Caco-2 (cell line): Measurements from ENCODE around the gene HES4. TPM values are rescaled to one million over a fixed set of nuclear protein-coding genes. Genes with fewer than 3 reads are reported as not detected.

ENCODE experiments used
- BruUV-seq: library from RNA; stranded (reverse); fragments of 400-500 nt; replicated peaks from 2 replicates; lab custom pipeline; 2021; lab: Mats Ljungman, UMichigan
- CTCF ChIA-PET: fragments of 300-600 bp; sonication (Branson Sonifier 250); formaldehyde crosslinking; loops from one replicate; lab custom pipeline; 2022; ENCODE audit warnings: antibody characterized with exemption; lab: Charles Lee
- POLR2A ChIA-PET: fragments of 300-600 bp; sonication (Branson Sonifier 250); formaldehyde crosslinking; loops from one replicate; lab custom pipeline; 2022; ENCODE audit warnings: antibody characterized with exemption; lab: Charles Lee
- DNase-seq, 2 experiments: peaks; one replicate each; pipeline versions ENCODE4 v3.0.0 to v3.0.0-alpha.2; 2020 to 2022
- H3K27me3 ChIP-seq: replicated peaks from 2 replicates; pipeline ENCODE4 v1.6.0; 2011; ENCODE audit warnings: low read length; ENCODE audit not compliant: control insufficient read depth, insufficient read depth
- H3K36me3 ChIP-seq: 2 replicates; pipeline ENCODE4 v1.5.1; 2011; ENCODE audit warnings: low read length; ENCODE audit not compliant: control insufficient read depth, insufficient read depth
- H3K4me1 ChIP-seq: fragments of 250-450 bp; sonication (Bioruptor Pico); 2 replicates; pipeline ENCODE4 v1.5.1; 2020; ENCODE audit warnings: mild to moderate bottlenecking
- H3K4me3 ChIP-seq: 2 replicates; pipeline ENCODE4 v1.5.1; 2011; ENCODE audit warnings: low read depth, mild to moderate bottlenecking, control low read depth, low read length
- H3K9me3 ChIP-seq: fragments of 250-450 bp; sonication (Bioruptor Pico); 2 replicates; pipeline ENCODE4 v1.5.1; 2020; ENCODE audit warnings: mild to moderate bottlenecking, moderate library complexity
- H3K27ac Mint-ChIP-seq: one replicate; pipeline ENCODE4 v1.8.0; 2022; ENCODE audit warnings: mixed read lengths; ENCODE audit not compliant: unreplicated experiment
- H3K27me3 Mint-ChIP-seq: one replicate; pipeline ENCODE4 v1.8.0; 2022; ENCODE audit warnings: mixed read lengths; ENCODE audit not compliant: insufficient read depth, unreplicated experiment
- H3K36me3 Mint-ChIP-seq: one replicate; pipeline ENCODE4 v1.8.0; 2022; ENCODE audit warnings: mild to moderate bottlenecking, mixed read lengths; ENCODE audit not compliant: insufficient read depth, unreplicated experiment
- H3K4me1 Mint-ChIP-seq: one replicate; pipeline ENCODE4 v1.8.0; 2022; ENCODE audit warnings: low read depth, mixed read lengths; ENCODE audit not compliant: unreplicated experiment
- H3K4me3 Mint-ChIP-seq: one replicate; pipeline ENCODE4 v1.8.0; 2022; ENCODE audit warnings: mild to moderate bottlenecking, moderate library complexity, mixed read lengths; ENCODE audit not compliant: unreplicated experiment
- H3K9me3 Mint-ChIP-seq: one replicate; pipeline ENCODE4 v1.8.0; 2022; ENCODE audit warnings: mixed read lengths; ENCODE audit not compliant: unreplicated experiment
- intact Hi-C: fragments of 100-400 bp; cut with micrococcal nuclease; formaldehyde crosslinking; loops from one replicate; pipeline ENCODE4 v1.10.0; 2022; ENCODE audit not compliant: unreplicated experiment
- total RNA-seq: library from RNA; stranded (reverse); gene quantifications from 2 replicates; pipeline ENCODE4 v1.2.3, GENCODE V29; 2022
- TF ChIP-seq, protein P1 (sequence below), 2 experiments: fragments of 200-600 bp in 1 of 2; IDR thresholded peaks; 1 replicate in 1 of 2; 2 replicates in 1 of 2; pipeline versions ENCODE4 v1.5.1 to v1.8.0; 2011 to 2022; ENCODE audit warnings: antibody characterized with exemption in 1 of 2, control low read depth in 1 of 2, inconsistent platforms in 1 of 2, low read depth in 1 of 2, low read length in 1 of 2, mild to moderate bottlenecking in 1 of 2, moderate library complexity in 1 of 2; ENCODE audit not compliant: insufficient read depth in 1 of 2, severe bottlenecking in 1 of 2, unreplicated experiment in 1 of 2

HES4 gene
- total RNA-seq, 1 experiment from 2014 or later: 53.8 TPM

DNA sequence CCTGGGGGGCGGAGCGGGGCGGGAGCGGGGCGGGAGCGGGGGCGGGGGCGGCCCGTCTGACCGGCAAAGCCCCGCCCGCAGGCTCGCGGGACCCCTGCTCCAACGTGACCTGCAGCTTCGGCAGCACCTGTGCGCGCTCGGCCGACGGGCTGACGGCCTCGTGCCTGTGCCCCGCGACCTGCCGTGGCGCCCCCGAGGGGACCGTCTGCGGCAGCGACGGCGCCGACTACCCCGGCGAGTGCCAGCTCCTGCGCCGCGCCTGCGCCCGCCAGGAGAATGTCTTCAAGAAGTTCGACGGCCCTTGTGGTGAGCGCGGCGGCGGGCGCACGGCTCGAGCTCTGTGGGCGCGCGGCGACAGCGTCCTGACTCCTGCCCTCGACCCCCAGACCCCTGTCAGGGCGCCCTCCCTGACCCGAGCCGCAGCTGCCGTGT lies 41.2 kb upstream of the HES4 start:
- BruUV-seq: TSS peak; percentile 32
- H3K4me3 Mint-ChIP-seq: no peak overlapping the region
- no peak overlapping the region for H3K27ac Mint-ChIP-seq
- no peak for DNase-seq
- no peaks in the 10 kb centered on the region for H3K27me3 Mint-ChIP-seq
- no peaks in the 10 kb centered on the region for H3K4me1 Mint-ChIP-seq
- ChIA-PET CTCF (no interaction called here), POLR2A (no interaction called here)
- H3K9me3 Mint-ChIP-seq: no peaks in the 10 kb centered on the region
- Histone ChIP-seq H3K36me3 (peaks cover 2% of the 10 kb centered on the region), H3K4me1 (peaks cover 16% of the 10 kb centered on the region), H3K9me3 (no peaks in the 10 kb centered on the region), H3K4me3 (no peak overlapping the region), H3K27me3 (no peaks in the 10 kb centered on the region)
- TF ChIP-seq, protein P1, sequence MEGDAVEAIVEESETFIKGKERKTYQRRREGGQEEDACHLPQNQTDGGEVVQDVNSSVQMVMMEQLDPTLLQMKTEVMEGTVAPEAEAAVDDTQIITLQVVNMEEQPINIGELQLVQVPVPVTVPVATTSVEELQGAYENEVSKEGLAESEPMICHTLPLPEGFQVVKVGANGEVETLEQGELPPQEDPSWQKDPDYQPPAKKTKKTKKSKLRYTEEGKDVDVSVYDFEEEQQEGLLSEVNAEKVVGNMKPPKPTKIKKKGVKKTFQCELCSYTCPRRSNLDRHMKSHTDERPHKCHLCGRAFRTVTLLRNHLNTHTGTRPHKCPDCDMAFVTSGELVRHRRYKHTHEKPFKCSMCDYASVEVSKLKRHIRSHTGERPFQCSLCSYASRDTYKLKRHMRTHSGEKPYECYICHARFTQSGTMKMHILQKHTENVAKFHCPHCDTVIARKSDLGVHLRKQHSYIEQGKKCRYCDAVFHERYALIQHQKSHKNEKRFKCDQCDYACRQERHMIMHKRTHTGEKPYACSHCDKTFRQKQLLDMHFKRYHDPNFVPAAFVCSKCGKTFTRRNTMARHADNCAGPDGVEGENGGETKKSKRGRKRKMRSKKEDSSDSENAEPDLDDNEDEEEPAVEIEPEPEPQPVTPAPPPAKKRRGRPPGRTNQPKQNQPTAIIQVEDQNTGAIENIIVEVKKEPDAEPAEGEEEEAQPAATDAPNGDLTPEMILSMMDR (IDR thresholded peaks at IDR 0.05; ENCODE audit: insufficient read depth in 1 of 2, low read depth in 1 of 2, low read length in 1 of 2, severe bottlenecking in 1 of 2, unreplicated experiment in 1 of 2): no peak
- peaks cover 30% of the 10 kb centered on the region for H3K36me3 Mint-ChIP-seq
- intact Hi-C loops: no loop called here

DNA sequence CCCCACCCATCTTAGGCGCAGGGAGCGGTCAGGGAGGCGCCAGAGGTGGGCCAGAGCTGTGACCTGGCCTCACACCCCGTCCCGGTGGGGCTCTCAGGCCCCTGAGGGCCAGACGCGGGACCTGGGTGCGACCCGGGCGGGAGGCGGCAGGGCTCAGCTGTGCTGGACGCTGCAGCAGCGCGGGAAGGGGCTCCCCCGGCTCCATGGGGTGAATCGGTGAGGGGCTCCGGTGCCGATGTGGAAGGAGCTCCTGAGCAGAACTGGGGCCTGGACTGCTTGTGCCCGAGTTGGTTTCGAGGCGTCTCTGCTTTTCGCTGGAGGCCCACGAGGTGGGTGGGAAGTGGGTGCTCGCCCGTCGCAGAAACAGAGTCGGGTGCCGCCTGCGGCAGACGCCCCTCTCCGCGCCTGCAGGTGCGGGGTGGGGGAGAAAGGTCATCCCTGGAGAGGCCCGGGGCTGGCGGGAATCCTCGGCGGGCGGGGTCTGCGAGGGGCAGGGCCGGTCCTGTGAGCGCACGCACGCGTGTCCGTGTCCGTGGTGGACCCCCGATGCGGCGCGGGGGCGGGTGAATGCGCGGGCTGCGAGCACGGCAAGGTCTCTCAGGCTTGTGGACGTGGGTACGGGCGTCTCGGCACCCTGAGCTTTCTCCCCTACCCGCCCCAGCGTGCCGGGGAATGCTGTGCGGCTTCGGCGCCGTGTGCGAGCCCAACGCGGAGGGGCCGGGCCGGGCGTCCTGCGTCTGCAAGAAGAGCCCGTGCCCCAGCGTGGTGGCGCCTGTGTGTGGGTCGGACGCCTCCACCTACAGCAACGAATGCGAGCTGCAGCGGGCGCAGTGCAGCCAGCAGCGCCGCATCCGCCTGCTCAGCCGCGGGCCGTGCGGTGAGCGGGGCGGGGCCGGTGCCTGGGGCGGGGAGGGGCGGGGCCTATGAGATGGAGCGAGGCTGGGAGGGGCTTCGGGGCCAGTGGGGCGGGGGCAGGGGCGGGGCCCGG lies 40.4 kb upstream of the HES4 start:
- no TSS peak for BruUV-seq
- Histone ChIP-seq H3K4me1 (peaks cover 18% of the 10 kb centered on the region), H3K36me3 (no peaks in the 10 kb centered on the region; the same call in none of the 2 replicates), H3K9me3 (no peaks in the 10 kb centered on the region), H3K4me3 (no peak overlapping the region), H3K27me3 (no peaks in the 10 kb centered on the region)
- TF ChIP-seq, protein P1 (IDR thresholded peaks at IDR 0.05; ENCODE audit: insufficient read depth in 1 of 2, low read depth in 1 of 2, low read length in 1 of 2, severe bottlenecking in 1 of 2, unreplicated experiment in 1 of 2): no peak
- Mint-ChIP-seq H3K27ac (peak overlapping the region; percentile 53), H3K36me3 (peaks cover 38% of the 10 kb centered on the region), H3K27me3 (no peaks in the 10 kb centered on the region), H3K9me3 (no peaks in the 10 kb centered on the region), H3K4me3 (no peak overlapping the region), H3K4me1 (no peaks in the 10 kb centered on the region)
- POLR2A ChIA-PET: no interaction called here
- intact Hi-C loops: no loop called here
- DNase-seq: no peak
- CTCF ChIA-PET: no interaction called here

DNA sequence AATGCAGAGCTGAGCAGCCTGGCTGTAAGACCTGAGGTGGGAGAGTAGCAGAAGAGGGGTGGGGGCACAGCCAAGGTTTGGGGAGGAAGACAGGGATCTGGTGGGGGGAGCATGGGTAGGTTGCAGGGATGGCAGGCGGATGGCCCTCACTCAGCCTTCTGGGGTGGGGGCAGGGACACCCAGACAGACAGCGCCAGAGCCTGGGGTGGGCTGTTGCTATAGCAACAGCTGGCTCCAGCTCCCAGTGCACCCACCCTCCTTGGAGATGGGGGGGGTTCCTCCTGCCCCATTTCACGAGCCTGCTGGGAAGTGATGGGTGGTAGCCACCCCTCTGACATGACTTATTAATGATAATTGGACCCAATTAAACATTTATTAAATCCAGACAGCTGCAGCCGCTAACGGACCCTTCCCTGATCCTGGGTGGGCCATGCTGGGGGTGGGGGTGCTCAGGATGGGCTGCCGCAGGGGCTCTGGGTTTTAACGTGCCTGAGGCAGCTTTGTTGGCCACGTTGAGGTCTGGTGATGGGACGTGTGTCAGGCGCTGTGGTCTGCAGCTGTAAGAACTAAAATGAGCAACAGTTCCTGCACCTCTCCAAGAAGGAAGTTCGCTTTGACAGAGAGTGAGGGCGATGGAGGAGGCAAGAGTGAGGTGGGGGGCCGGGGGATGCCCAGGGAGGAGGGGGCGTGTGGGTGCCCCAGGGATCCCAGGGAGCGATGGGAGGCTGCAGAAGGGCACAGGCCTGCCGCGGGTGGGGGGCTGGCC lies 39.4 kb upstream of the HES4 start:
- Mint-ChIP-seq H3K36me3 (peaks cover 42% of the 10 kb centered on the region), H3K4me1 (no peaks in the 10 kb centered on the region), H3K9me3 (no peaks in the 10 kb centered on the region), H3K27ac (peak overlapping the region; percentile 53), H3K4me3 (no peak overlapping the region), H3K27me3 (no peaks in the 10 kb centered on the region)
- intact Hi-C loops: loop anchor here (2.0 kb wide), 1 partner anchor 19 kb away; no protein-coding TSS in a partner anchor
- DNase-seq: no peak
- TF ChIP-seq, protein P1 (IDR thresholded peaks at IDR 0.05; ENCODE audit: insufficient read depth in 1 of 2, low read depth in 1 of 2, low read length in 1 of 2, severe bottlenecking in 1 of 2, unreplicated experiment in 1 of 2): no peak
- Histone ChIP-seq H3K4me1 (peaks cover 18% of the 10 kb centered on the region), H3K36me3 (no peaks in the 10 kb centered on the region; the same call in none of the 2 replicates), H3K9me3 (no peaks in the 10 kb centered on the region), H3K27me3 (no peaks in the 10 kb centered on the region), H3K4me3 (no peak overlapping the region)
- no TSS peak for BruUV-seq
- POLR2A ChIA-PET: no interaction called here
- CTCF ChIA-PET: no interaction called here
